PC-9 (cell line): ENCODE measurements around the gene RNF121. TPM values are rescaled to one million over a fixed set of nuclear protein-coding genes. Genes with fewer than 3 reads are reported as not detected.

Experiments
- BruUV-seq: library from RNA; stranded (reverse); fragments of 400-500 nt; replicated peaks from 2 replicates; lab custom pipeline; 2021; lab: Mats Ljungman, UMichigan
- CTCF ChIA-PET: fragments of 300-600 bp; sonication (Branson Sonifier 250); formaldehyde crosslinking; loops from one replicate; lab custom pipeline; 2022; ENCODE audit warnings: antibody characterized with exemption; lab: Charles Lee
- POLR2A ChIA-PET: fragments of 300-600 bp; sonication (Branson Sonifier 250); formaldehyde crosslinking; loops from one replicate; lab custom pipeline; 2022; ENCODE audit warnings: antibody characterized with exemption; ENCODE audit not compliant: unreplicated experiment; lab: Charles Lee
- DNase-seq, 2 experiments: peaks; one replicate each; pipeline versions ENCODE4 v3.0.0 to v3.0.0-alpha.2; 2015 to 2022; ENCODE audit warnings: mixed read lengths in 1 of 2
- H2AFZ ChIP-seq: fragments of 200-600 bp; sonication (generic); 2 replicates; pipeline ENCODE4 v1.8.1; 2017; ENCODE audit warnings: antibody characterized with exemption
- H3F3A ChIP-seq: fragments of 200-600 bp; sonication (generic); 2 replicates; pipeline ENCODE4 v1.8.1; 2017; ENCODE audit warnings: antibody characterized with exemption, mild to moderate bottlenecking, low read depth; ENCODE audit not compliant: insufficient read depth
- H3K27ac ChIP-seq: fragments of 200-600 bp; sonication (generic); 2 replicates; pipeline ENCODE4 v1.6.1; 2016; ENCODE audit warnings: mixed run types
- H3K27me3 ChIP-seq: fragments of 200-600 bp; sonication (generic); 2 replicates; pipeline ENCODE4 v1.6.1; 2016; ENCODE audit warnings: low read depth, mixed run types; ENCODE audit not compliant: insufficient read depth
- H3K36me3 ChIP-seq: fragments of 200-600 bp; sonication (generic); 2 replicates; pipeline ENCODE4 v1.6.1; 2016; ENCODE audit warnings: low read depth, mixed run types
- H3K4me1 ChIP-seq: fragments of 200-600 bp; sonication (generic); replicated peaks from 2 replicates; pipeline ENCODE4 v1.6.1; 2016; ENCODE audit warnings: mixed run types; ENCODE audit not compliant: insufficient read depth
- H3K4me2 ChIP-seq: fragments of 200-600 bp; sonication (generic); 2 replicates; pipeline ENCODE4 v1.6.1; 2017; ENCODE audit warnings: mixed run types
- H3K4me3 ChIP-seq: fragments of 200-600 bp; sonication (generic); 2 replicates; pipeline ENCODE4 v1.6.1; 2016; ENCODE audit warnings: mixed run types
- H3K79me2 ChIP-seq: fragments of 200-600 bp; sonication (generic); 2 replicates; pipeline ENCODE4 v1.6.1; 2017; ENCODE audit warnings: low read depth, mixed run types
- H3K9me2 ChIP-seq: fragments of 200-600 bp; sonication (generic); 2 replicates; pipeline ENCODE4 v1.8.1; 2017; ENCODE audit warnings: mild to moderate bottlenecking; ENCODE audit not compliant: insufficient read depth
- H3K9me3 ChIP-seq: fragments of 200-600 bp; sonication (generic); 2 replicates; pipeline ENCODE4 v1.8.1; 2016; ENCODE audit warnings: low read depth; ENCODE audit not compliant: insufficient read depth
- H4K20me1 ChIP-seq: fragments of 200-600 bp; sonication (generic); 2 replicates; pipeline ENCODE4 v1.8.1; 2017; ENCODE audit not compliant: insufficient read depth
- EZH2 ChIP-seq: fragments of 200-600 bp; sonication (generic); IDR thresholded peaks from 2 replicates; pipeline ENCODE4 v1.8.0; 2017; ENCODE audit warnings: antibody characterized with exemption, low read depth
- intact Hi-C: fragments of 100-400 bp; cut with micrococcal nuclease; formaldehyde crosslinking; loops from one replicate; pipeline ENCODE4 v1.10.0; 2022; ENCODE audit not compliant: unreplicated experiment
- total RNA-seq: library from RNA; stranded (reverse); gene quantifications from 2 replicates; pipeline ENCODE4 v1.2.3, GENCODE V29; 2021
- TF ChIP-seq, protein P1 (sequence below): fragments of 200-600 bp; sonication (generic); conservative IDR thresholded peaks from 2 replicates; pipeline ENCODE4 v1.6.1; 2017; ENCODE audit warnings: mixed run types, antibody characterized with exemption, mild to moderate bottlenecking, moderate library complexity

RNF121 gene
- total RNA-seq, 1 experiment from 2014 or later, result 41.2 TPM

DNA sequence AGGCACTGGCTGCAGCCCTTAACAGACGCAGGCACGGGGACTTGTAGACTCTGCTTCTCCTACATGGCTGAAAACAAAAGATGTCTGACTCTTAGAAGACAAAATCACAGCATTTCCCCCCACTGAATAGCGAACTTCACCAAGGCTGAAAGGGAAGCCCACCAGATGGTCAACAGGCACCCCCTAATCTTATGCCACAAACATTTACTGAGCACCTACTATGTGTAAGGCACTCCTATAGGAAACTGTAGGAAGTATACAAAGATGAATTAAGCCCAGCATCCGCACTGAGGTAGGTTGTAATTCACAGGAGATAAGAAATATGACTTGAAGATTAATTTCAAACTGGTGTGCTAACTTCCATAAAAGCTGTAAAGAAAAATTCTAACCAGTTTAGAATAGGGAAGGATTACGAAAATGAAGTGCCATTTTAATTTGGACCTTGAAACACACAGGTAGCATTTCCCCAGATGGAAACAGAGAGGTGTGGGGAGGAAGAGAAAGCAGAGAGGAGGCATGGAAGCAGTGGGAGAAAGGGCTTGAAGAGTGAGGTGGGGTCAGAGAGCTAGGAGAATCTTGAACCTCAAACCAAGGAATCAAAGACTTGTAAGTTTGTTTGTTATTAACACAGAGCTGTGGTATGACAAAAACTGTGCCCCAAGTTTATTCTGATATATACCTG, 113.4 kb downstream of the RNF121 start:
- TF ChIP-seq, protein P1, sequence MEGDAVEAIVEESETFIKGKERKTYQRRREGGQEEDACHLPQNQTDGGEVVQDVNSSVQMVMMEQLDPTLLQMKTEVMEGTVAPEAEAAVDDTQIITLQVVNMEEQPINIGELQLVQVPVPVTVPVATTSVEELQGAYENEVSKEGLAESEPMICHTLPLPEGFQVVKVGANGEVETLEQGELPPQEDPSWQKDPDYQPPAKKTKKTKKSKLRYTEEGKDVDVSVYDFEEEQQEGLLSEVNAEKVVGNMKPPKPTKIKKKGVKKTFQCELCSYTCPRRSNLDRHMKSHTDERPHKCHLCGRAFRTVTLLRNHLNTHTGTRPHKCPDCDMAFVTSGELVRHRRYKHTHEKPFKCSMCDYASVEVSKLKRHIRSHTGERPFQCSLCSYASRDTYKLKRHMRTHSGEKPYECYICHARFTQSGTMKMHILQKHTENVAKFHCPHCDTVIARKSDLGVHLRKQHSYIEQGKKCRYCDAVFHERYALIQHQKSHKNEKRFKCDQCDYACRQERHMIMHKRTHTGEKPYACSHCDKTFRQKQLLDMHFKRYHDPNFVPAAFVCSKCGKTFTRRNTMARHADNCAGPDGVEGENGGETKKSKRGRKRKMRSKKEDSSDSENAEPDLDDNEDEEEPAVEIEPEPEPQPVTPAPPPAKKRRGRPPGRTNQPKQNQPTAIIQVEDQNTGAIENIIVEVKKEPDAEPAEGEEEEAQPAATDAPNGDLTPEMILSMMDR, result no peak
- no peak for TF ChIP-seq EZH2
- intact Hi-C loops, result no loop called here
- ChIA-PET POLR2A (interaction anchor here (0.6 kb wide), 1 partner anchor 17 kb away, joined by 9 read pairs; no protein-coding TSS in a partner anchor), CTCF (no interaction called here)
- H3K36me3 ChIP-seq, result no peaks in the 10 kb centered on the region
- no peaks in the 10 kb centered on the region for H3K9me2 ChIP-seq
- peak overlapping the region; percentile 32; the same call in 1 of the 2 replicates for H3K27ac ChIP-seq
- H3F3A ChIP-seq, result peaks cover 22% of the 10 kb centered on the region; the same call in 1 of the 2 replicates
- peaks cover 81% of the 10 kb centered on the region for H3K79me2 ChIP-seq
- peaks cover 25% of the 10 kb centered on the region; the same call in 1 of the 2 replicates for H4K20me1 ChIP-seq
- H3K4me1 ChIP-seq, result peaks cover 12% of the 10 kb centered on the region
- no TSS peak for BruUV-seq
- no peaks in the 10 kb centered on the region for H3K9me3 ChIP-seq
- no peak overlapping the region for H2AFZ ChIP-seq
- no peak overlapping the region for H3K4me3 ChIP-seq
- peak overlapping the region; percentile 73; the same call in 1 of the 2 replicates for H3K4me2 ChIP-seq
- no peaks in the 10 kb centered on the region for H3K27me3 ChIP-seq
- DNase-seq, result no peak

DNA sequence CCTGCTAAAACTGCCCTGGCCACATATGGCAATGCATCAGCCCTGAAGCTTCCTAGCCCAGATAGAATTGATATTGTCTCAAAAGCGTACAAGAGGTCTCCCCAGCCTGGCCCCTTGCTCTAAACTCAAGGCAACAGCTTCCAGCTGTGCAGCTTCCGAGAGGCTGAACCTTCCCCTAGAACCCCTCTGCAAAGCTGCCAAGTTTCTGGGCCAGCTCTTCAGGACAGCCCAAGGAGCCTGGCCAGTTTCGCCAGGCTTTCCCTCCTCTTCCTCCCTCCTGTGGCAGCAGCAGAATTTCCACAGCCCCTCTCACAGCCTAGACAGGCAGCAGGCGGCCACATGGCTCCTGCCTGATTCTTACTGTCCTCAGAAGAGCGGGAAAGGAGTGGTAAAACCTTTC, 117.0 kb downstream of the RNF121 start:
- ChIA-PET CTCF (no interaction called here), POLR2A (no interaction called here)
- no TSS peak for BruUV-seq
- no peak for DNase-seq
- H3K27me3 ChIP-seq, result no peaks in the 10 kb centered on the region
- H3K9me2 ChIP-seq, result no peaks in the 10 kb centered on the region
- H4K20me1 ChIP-seq, result 0 out of 2 replicates have a peak, but pooled peaks cover 20% of the 10 kb centered on the region
- peaks cover 18% of the 10 kb centered on the region; the same call in 1 of the 2 replicates for H3F3A ChIP-seq
- H2AFZ ChIP-seq, result no peak overlapping the region
- H3K27ac ChIP-seq, result no peak overlapping the region
- no peak for TF ChIP-seq EZH2
- TF ChIP-seq, protein P1, result no peak
- H3K4me1 ChIP-seq, result peaks cover 12% of the 10 kb centered on the region
- intact Hi-C loops, result no loop called here
- H3K9me3 ChIP-seq, result no peaks in the 10 kb centered on the region
- peaks cover 67% of the 10 kb centered on the region for H3K79me2 ChIP-seq
- peaks cover 12% of the 10 kb centered on the region; the same call in 1 of the 2 replicates for H3K36me3 ChIP-seq
- no peak overlapping the region for H3K4me3 ChIP-seq
- no peak overlapping the region for H3K4me2 ChIP-seq

Other genes starting within 250 kb of the RNF121 start
- gene DEFB108B, start 95.8 kb upstream of the RNF121 start, total RNA-seq, result not detected in 2 replicates
- gene DEFB131B, start 50.6 kb upstream of the RNF121 start, total RNA-seq, result not detected in 2 replicates
- gene XNDC1N, start 452 bp upstream of the RNF121 start, total RNA-seq, result 19.3 and 23.4 TPM in 2 replicates
- 16.9 and 17.9 TPM in 2 replicates for gene IL18BP, start 69.9 kb downstream of the RNF121 start, total RNA-seq
- gene NUMA1, start 151.5 kb downstream of the RNF121 start, total RNA-seq, result 221 and 267 TPM in 2 replicates
- gene LRRC51, start 151.8 kb downstream of the RNF121 start, total RNA-seq, result 17.5 and 19.6 TPM in 2 replicates
- 94.6 and 107 TPM in 2 replicates for gene LAMTOR1, start 174.3 kb downstream of the RNF121 start, total RNA-seq
- gene TOMT, start 176.9 kb downstream of the RNF121 start, total RNA-seq, result not detected in 2 replicates
- 77.2 and 97.8 TPM in 2 replicates for gene ANAPC15, start 183.6 kb downstream of the RNF121 start, total RNA-seq
- gene FOLR3, start 206.7 kb downstream of the RNF121 start, total RNA-seq, result not detected in 2 replicates